NCI-H460 (cell line): Measurements from ENCODE around the gene KCNH6. TPM values are rescaled to one million over a fixed set of nuclear protein-coding genes. Genes with fewer than 3 reads are reported as not detected.

Source experiments
- DNase-seq: peaks from one replicate; pipeline ENCODE4 v3.0.0-alpha.2; 2016; ENCODE audit warnings: low read depth; ENCODE audit errors: extremely low read depth
- small RNA-seq, 2 experiments: library from RNA; depleted of rRNA; stranded (forward); fragments of <200 nt; gene quantifications; one replicate each; pipeline ENCODE3, GENCODE V24; 2014
- total RNA-seq: library from RNA; depleted of rRNA; stranded (reverse); fragments of >200 nt; shearing (Covaris generic); gene quantifications from 2 replicates; pipeline ENCODE4 v1.2.3, GENCODE V29; 2014; rRNA removed

Gene KCNH6
- total RNA-seq, 1 experiment from 2014 or later = not detected

GRCh38 chr17:63595132-63595531 lies 72.0 kb downstream of the KCNH6 start:
- DNase-seq = no peak

Small RNA genes lying within 50 kb of the gene (small RNA-seq; reads per million reads assigned to genes)
- 0 to 0.02 reads per million in 2 experiments for gene RNU6-288P

Other genes starting within 250 kb of the KCNH6 start
- gene CYB561, start 77.1 kb upstream of the KCNH6 start, total RNA-seq = 15.4 and 17.4 TPM in 2 replicates
- 0.22 TPM in 1 of 2 replicates, not detected in the other for gene ACE, start 46.3 kb upstream of the KCNH6 start, total RNA-seq
- gene DCAF7, start 27.1 kb downstream of the KCNH6 start, total RNA-seq = 39.1 and 39.8 TPM in 2 replicates
- 33.0 and 34.0 TPM in 2 replicates for gene TACO1, start 77.5 kb downstream of the KCNH6 start, total RNA-seq
- gene MAP3K3, start 99.1 kb downstream of the KCNH6 start, total RNA-seq = 8.5 and 8.7 TPM in 2 replicates
- gene LIMD2, start 176.8 kb downstream of the KCNH6 start, total RNA-seq = 1.1 and 2.0 TPM in 2 replicates
- gene STRADA, start 218.4 kb downstream of the KCNH6 start, total RNA-seq = 21.2 and 28.9 TPM in 2 replicates